Panc1 (cell line): ENCODE data around the gene CEL. TPM values are rescaled to one million over a fixed set of nuclear protein-coding genes. Genes with fewer than 3 reads are reported as not detected.

Experiments used
- ATAC-seq: fragments of 200-7000 bp; cut with Tn5 transposase; 2 replicates; pipeline ENCODE4 v1.9.1; 2020; ENCODE audit warnings: mild to moderate bottlenecking, moderate library complexity
- BruUV-seq: library from RNA; stranded (reverse); fragments of 400-500 nt; replicated peaks from 2 replicates; lab custom pipeline; 2021; lab: Mats Ljungman, UMichigan
- CTCF ChIA-PET: fragments of 300-600 bp; sonication (Branson Sonifier 250); formaldehyde crosslinking; loops from one replicate; lab custom pipeline; 2022; ENCODE audit warnings: antibody characterized with exemption; lab: Charles Lee
- POLR2A ChIA-PET: fragments of 300-600 bp; sonication (Branson Sonifier 250); formaldehyde crosslinking; loops from one replicate; lab custom pipeline; 2022; ENCODE audit warnings: antibody characterized with exemption; lab: Charles Lee
- DNase-seq: peaks from one replicate; pipeline ENCODE4 v3.0.0-alpha.2; 2010; ENCODE audit warnings: low read depth, low spot score
- H3K27ac ChIP-seq: 2 replicates; pipeline ENCODE4 v1.5.1; 2011; ENCODE audit warnings: mild to moderate bottlenecking, low read length, inconsistent platforms
- H3K27me3 ChIP-seq: fragments of 200-500 bp; sonication (Bioruptor generic); 2 replicates; pipeline ENCODE4 v1.6.0; 2014; ENCODE audit warnings: low read length, inconsistent platforms; ENCODE audit not compliant: control insufficient read depth, insufficient read depth
- H3K36me3 ChIP-seq: fragments of 200-500 bp; sonication (Bioruptor generic); 2 replicates; pipeline ENCODE4 v1.5.1; 2014; ENCODE audit warnings: inconsistent platforms, mild to moderate bottlenecking, low read length, moderate library complexity; ENCODE audit not compliant: control insufficient read depth, insufficient read depth
- H3K4me1 ChIP-seq: 2 replicates; pipeline ENCODE4 v1.5.1; 2011; ENCODE audit warnings: inconsistent platforms, mild to moderate bottlenecking, low read length, moderate library complexity; ENCODE audit not compliant: control insufficient read depth, insufficient read depth
- H3K4me3 ChIP-seq, 2 experiments: 2 replicates each; pipeline ENCODE4 v1.5.1; 2011 to 2012; ENCODE audit warnings: low read depth in 2 of 2, low read length in 2 of 2, mild to moderate bottlenecking in 2 of 2, inconsistent platforms in 1 of 2, moderate library complexity in 1 of 2
- H3K9me3 ChIP-seq: fragments of 200-500 bp; sonication (Bioruptor generic); 2 replicates; pipeline ENCODE4 v1.5.1; 2014; ENCODE audit warnings: low read depth, mild to moderate bottlenecking, inconsistent platforms, low read length, moderate library complexity; ENCODE audit not compliant: control insufficient read depth, insufficient read depth
- POLR2AphosphoS5 ChIP-seq: IDR thresholded peaks from 2 replicates; pipeline ENCODE4 v1.6.1; 2012; ENCODE audit warnings: mild to moderate bottlenecking, low read depth, low read length, moderate library complexity
- SIN3A ChIP-seq: IDR thresholded peaks from 2 replicates; pipeline ENCODE4 v1.6.1; 2012; ENCODE audit warnings: low read depth, mild to moderate bottlenecking, low read length, moderate library complexity, borderline replicate concordance; ENCODE audit not compliant: insufficient read depth
- TCF7L2 ChIP-seq: IDR thresholded peaks from 2 replicates; pipeline ENCODE4 v1.6.1; 2011; ENCODE audit warnings: mild to moderate bottlenecking, low read depth, low read length, inconsistent platforms
- in situ Hi-C: cut with HindIII; loops from 2 replicates; pipeline ENCODE4 v1.10.0; 2016; ENCODE audit warnings: low sequenced_read_pairs, low pct_unique_long_range_greater_than_20kb
- intact Hi-C: fragments of 100-400 bp; cut with micrococcal nuclease; formaldehyde crosslinking; loops from one replicate; pipeline ENCODE4 v1.10.0; 2022; ENCODE audit not compliant: unreplicated experiment
- total RNA-seq: library from RNA; stranded (reverse); gene quantifications from one replicate; pipeline ENCODE4 v1.2.1, GENCODE V29; 2021; ENCODE audit not compliant: unreplicated experiment
- TF ChIP-seq, protein P1 (sequence below): fragments of 450-650 bp; IDR thresholded peaks from 2 replicates; pipeline ENCODE4 v1.5.1; 2017; ENCODE audit warnings: mild to moderate bottlenecking
- TF ChIP-seq, protein P2 (sequence below), 2 experiments: IDR thresholded peaks; 2 replicates each; pipeline ENCODE4 v1.6.1; 2011 to 2012; ENCODE audit warnings: low read depth in 2 of 2, control low read depth in 1 of 2, low read length in 1 of 2, mild to moderate bottlenecking in 1 of 2, moderate library complexity in 1 of 2; ENCODE audit not compliant: insufficient read depth in 1 of 2

The CEL gene
- total RNA-seq, 1 experiment from 2014 or later = 4.3 TPM

DNA sequence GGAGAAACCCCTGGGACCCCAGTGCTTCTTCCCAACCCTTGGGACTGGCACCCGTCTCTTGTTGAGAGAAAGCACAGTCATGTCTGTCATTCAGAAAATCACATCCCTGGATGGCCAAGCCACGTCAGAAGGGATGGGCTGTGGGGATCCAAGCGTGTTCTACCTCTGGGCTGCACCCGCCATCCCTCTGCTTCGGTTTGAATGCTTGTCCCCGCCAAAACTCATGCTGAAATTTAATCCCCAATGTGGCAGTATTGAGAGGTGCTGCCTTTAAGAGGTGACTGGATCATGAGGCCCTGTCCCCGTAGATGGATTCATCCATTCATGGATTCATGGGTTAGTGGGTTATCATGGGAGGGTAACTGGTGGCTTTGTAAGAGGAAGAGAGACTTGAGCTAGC lies 27.0 kb downstream of the CEL start:
- CTCF ChIA-PET = no interaction called here

DNA sequence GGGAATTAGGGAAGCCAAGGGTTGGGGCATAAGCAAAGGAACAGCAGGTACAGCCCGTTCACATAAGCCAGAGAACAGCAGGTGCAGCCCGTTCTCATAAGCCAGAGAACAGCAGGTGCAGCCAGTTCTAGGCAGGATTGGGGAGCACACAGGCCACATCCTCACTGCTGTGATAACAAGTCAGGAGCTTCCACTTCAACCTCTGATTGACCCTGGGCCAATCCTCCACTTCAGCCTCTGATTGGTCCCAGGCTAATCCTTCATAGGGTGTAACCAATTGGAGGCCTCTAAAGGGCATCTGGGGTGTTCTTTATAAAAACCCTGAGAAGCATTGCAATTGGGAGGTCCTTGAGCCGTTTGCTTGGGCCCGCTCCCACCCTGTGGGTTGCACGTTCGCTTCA lies 27.5 kb downstream of the CEL start:
- DNase-seq = no peak
- Histone ChIP-seq H3K4me3 (no peak overlapping the region), H3K36me3 (no peaks in the 10 kb centered on the region), H3K9me3 (no peaks in the 10 kb centered on the region), H3K27ac (no peak overlapping the region), H3K27me3 (no peaks in the 10 kb centered on the region), H3K4me1 (no peaks in the 10 kb centered on the region)
- no peak for TF ChIP-seq TCF7L2
- TF ChIP-seq SIN3A = no peak
- TF ChIP-seq, protein P1, sequence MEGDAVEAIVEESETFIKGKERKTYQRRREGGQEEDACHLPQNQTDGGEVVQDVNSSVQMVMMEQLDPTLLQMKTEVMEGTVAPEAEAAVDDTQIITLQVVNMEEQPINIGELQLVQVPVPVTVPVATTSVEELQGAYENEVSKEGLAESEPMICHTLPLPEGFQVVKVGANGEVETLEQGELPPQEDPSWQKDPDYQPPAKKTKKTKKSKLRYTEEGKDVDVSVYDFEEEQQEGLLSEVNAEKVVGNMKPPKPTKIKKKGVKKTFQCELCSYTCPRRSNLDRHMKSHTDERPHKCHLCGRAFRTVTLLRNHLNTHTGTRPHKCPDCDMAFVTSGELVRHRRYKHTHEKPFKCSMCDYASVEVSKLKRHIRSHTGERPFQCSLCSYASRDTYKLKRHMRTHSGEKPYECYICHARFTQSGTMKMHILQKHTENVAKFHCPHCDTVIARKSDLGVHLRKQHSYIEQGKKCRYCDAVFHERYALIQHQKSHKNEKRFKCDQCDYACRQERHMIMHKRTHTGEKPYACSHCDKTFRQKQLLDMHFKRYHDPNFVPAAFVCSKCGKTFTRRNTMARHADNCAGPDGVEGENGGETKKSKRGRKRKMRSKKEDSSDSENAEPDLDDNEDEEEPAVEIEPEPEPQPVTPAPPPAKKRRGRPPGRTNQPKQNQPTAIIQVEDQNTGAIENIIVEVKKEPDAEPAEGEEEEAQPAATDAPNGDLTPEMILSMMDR = no peak
- no peak for TF ChIP-seq POLR2AphosphoS5
- ATAC-seq = no peak
- in situ Hi-C loops (no loop called here), intact Hi-C loops (no loop called here)
- BruUV-seq = no TSS peak
- CTCF ChIA-PET = no interaction called here
- POLR2A ChIA-PET = no interaction called here

More for the DNA sequence above, 27.0 kb downstream of the CEL start:
- Histone ChIP-seq H3K27me3 (no peaks in the 10 kb centered on the region), H3K36me3 (no peaks in the 10 kb centered on the region), H3K9me3 (no peaks in the 10 kb centered on the region), H3K4me3 (no peak overlapping the region), H3K4me1 (no peaks in the 10 kb centered on the region), H3K27ac (no peak overlapping the region)
- intact Hi-C loops (no loop called here), in situ Hi-C loops (no loop called here)
- BruUV-seq = no TSS peak
- ATAC-seq (no peak), DNase-seq (no peak)
- POLR2A ChIA-PET = no interaction called here
- TF ChIP-seq, protein P2, sequence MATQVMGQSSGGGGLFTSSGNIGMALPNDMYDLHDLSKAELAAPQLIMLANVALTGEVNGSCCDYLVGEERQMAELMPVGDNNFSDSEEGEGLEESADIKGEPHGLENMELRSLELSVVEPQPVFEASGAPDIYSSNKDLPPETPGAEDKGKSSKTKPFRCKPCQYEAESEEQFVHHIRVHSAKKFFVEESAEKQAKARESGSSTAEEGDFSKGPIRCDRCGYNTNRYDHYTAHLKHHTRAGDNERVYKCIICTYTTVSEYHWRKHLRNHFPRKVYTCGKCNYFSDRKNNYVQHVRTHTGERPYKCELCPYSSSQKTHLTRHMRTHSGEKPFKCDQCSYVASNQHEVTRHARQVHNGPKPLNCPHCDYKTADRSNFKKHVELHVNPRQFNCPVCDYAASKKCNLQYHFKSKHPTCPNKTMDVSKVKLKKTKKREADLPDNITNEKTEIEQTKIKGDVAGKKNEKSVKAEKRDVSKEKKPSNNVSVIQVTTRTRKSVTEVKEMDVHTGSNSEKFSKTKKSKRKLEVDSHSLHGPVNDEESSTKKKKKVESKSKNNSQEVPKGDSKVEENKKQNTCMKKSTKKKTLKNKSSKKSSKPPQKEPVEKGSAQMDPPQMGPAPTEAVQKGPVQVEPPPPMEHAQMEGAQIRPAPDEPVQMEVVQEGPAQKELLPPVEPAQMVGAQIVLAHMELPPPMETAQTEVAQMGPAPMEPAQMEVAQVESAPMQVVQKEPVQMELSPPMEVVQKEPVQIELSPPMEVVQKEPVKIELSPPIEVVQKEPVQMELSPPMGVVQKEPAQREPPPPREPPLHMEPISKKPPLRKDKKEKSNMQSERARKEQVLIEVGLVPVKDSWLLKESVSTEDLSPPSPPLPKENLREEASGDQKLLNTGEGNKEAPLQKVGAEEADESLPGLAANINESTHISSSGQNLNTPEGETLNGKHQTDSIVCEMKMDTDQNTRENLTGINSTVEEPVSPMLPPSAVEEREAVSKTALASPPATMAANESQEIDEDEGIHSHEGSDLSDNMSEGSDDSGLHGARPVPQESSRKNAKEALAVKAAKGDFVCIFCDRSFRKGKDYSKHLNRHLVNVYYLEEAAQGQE (IDR thresholded peaks at IDR 0.05; ENCODE audit: insufficient read depth in 1 of 2, low read depth in 2 of 2, low read length in 1 of 2) = no peak
- TF ChIP-seq SIN3A (no peak), TCF7L2 (no peak), POLR2AphosphoS5 (no peak)
- TF ChIP-seq, protein P1 = no peak
